ENCODE data around the gene NMT2. TPM values are rescaled to one million over a fixed set of nuclear protein-coding genes. Genes with fewer than 3 reads are reported as not detected.

The NMT2 gene
- total RNA-seq, 1 experiment from 2014 or later, result 11.8 TPM

GRCh38 chr10:15092855-15093408 lies 75.6 kb downstream of the NMT2 start:
- no peak for DNase-seq
- Histone ChIP-seq H3K79me2 (ENCODE audit: insufficient read depth, low read length) (peaks cover 2% of the 10 kb centered on the region; the same call in 1 of the 2 replicates), H2BK15ac (ENCODE audit: low read depth, low read length) (no peak overlapping the region), H3K56ac (ENCODE audit: insufficient read length, low read depth, low read length) (no peak overlapping the region), H2AFZ (ENCODE audit: low read length) (no peak overlapping the region), H3K9me3 (ENCODE audit: control insufficient read depth, low read depth, low read length) (no peaks in the 10 kb centered on the region), H3K23ac (ENCODE audit: insufficient read length, low read depth, low read length) (no peak overlapping the region), H3K27ac (ENCODE audit: insufficient read length, low read depth, low read length) (no peak overlapping the region), H2BK5ac (ENCODE audit: insufficient read length, low read length) (no peak overlapping the region), H3K14ac (ENCODE audit: insufficient read depth, low read length) (no peak overlapping the region), H3K23me2 (ENCODE audit: insufficient read length, low read depth, low read length, poor library complexity, severe bottlenecking) (peaks cover 12% of the 10 kb centered on the region), H3K9ac (ENCODE audit: extremely low read depth, insufficient read length, low read length) (no peak overlapping the region), H3K79me1 (ENCODE audit: insufficient read depth, low read depth, low read length, poor library complexity, severe bottlenecking) (no peaks in the 10 kb centered on the region), H2BK12ac (ENCODE audit: insufficient read length, low read depth, low read length) (no peak overlapping the region), H3T11ph (ENCODE audit: low read length) (no peak overlapping the region), H2BK120ac (ENCODE audit: low read depth, low read length, poor library complexity, severe bottlenecking) (no peak overlapping the region), H3K4me1 (ENCODE audit: insufficient read depth, low read length) (no peaks in the 10 kb centered on the region), H4K8ac (replicated peaks; ENCODE audit: insufficient read length, low read depth, low read length) (no peak overlapping the region), H4K91ac (ENCODE audit: insufficient read length, low read depth, low read length) (no peak overlapping the region), H3K18ac (ENCODE audit: insufficient read length, low read depth, low read length) (no peak overlapping the region), H4K20me1 (ENCODE audit: control insufficient read depth, insufficient read depth, insufficient read length) (no peaks in the 10 kb centered on the region), H2AK5ac (ENCODE audit: insufficient read length, low read length) (no peak overlapping the region), H4K5ac (ENCODE audit: insufficient read length, low read depth, low read length) (no peak overlapping the region), H2BK20ac (ENCODE audit: low read depth, low read length, poor library complexity, severe bottlenecking) (no peak overlapping the region), H3K27me3 (ENCODE audit: insufficient read depth, low read length) (no peaks in the 10 kb centered on the region; the same call in 1 of the 2 replicates), H3K4me2 (ENCODE audit: insufficient read depth, insufficient read length, low read length) (no peak overlapping the region), H3K4ac (ENCODE audit: low read depth, low read length) (no peak overlapping the region)
- no peak overlapping the region for H3K27ac Mint-ChIP-seq
- no peak for TF ChIP-seq CTCF (conservative IDR thresholded peaks at IDR 0.05)
- WGBS (ENCODE audit: extremely low coverage, insufficient read length, low lambda C conversion rate), result no CpG with 5 or more reads among the region's 16 CpGs
- no peak overlapping the region for H3K4me3 Mint-ChIP-seq
- H3K27me3 Mint-ChIP-seq (ENCODE audit: low read depth), result peaks cover 4% of the 10 kb centered on the region; the same call in 1 of the 2 replicates
- H3K36me3 Mint-ChIP-seq (ENCODE audit: insufficient read depth in 1 of 3, low read depth in 3 of 3), result peaks cover 0 to 5% (median 2%) of the 10 kb centered on the region in 3 experiments; a peak in 4 of 7 replicates
- peaks cover 4 to 9% of the 10 kb centered on the region in 2 experiments for H3K4me1 Mint-ChIP-seq
- H3K9me3 Mint-ChIP-seq, result no peaks in the 10 kb centered on the region; a peak in 2 of 5 replicates
